ENCODE measurements around the gene NEURL1B.

The NEURL1B gene

GRCh38 chr5:172591636-172592035, 49.4 kb upstream of the NEURL1B start:
- Histone ChIP-seq H3K27ac (ENCODE audit: extremely low read depth, low read depth, low read length) (no peak overlapping the region), H3K4me1 (ENCODE audit: control insufficient read depth, insufficient read depth, low read length) (no peaks in the 10 kb centered on the region), H3K9me3 (ENCODE audit: control insufficient read depth, insufficient read depth, low read depth, low read length) (no peaks in the 10 kb centered on the region), H3K36me3 (ENCODE audit: control insufficient read depth in 2 of 2, insufficient read depth in 1 of 2, low read length in 2 of 2) (no peaks in the 10 kb centered on the region), H3K4me3 (ENCODE audit: low read depth, low read length) (no peak overlapping the region)
- ChIA-PET POLR2A (no interaction called here), CTCF (interaction anchor here (1.3 kb wide), 1 partner anchor 9 kb away, joined by 4 read pairs; no protein-coding TSS in a partner anchor)
- TF ChIP-seq ZNF843 (tag by site-specific recombination; IDR thresholded peaks at IDR 0.05) (no peak), GLIS1 (tag by site-specific recombination; IDR thresholded peaks at IDR 0.05) (no peak), ZBTB48 (tag by site-specific recombination; IDR thresholded peaks at IDR 0.05) (no peak), ATF2 (tag by site-specific recombination; IDR thresholded peaks at IDR 0.05; ENCODE audit: low read depth) (no peak)

- Histone ChIP-seq H3K27ac (ENCODE audit: extremely low read depth, low read depth, low read length) (no peak overlapping the region), H3K4me1 (ENCODE audit: control insufficient read depth, insufficient read depth, low read length) (no peaks in the 10 kb centered on the region), H3K4me3 (ENCODE audit: low read depth, low read length) (no peak overlapping the region), H3K9me3 (ENCODE audit: control insufficient read depth, insufficient read depth, low read depth, low read length) (no peaks in the 10 kb centered on the region), H3K36me3 (ENCODE audit: control insufficient read depth in 2 of 2, insufficient read depth in 1 of 2, low read length in 2 of 2) (no peaks in the 10 kb centered on the region)
- CTCF ChIA-PET, result interaction anchor here (1.3 kb wide), 1 partner anchor 11 kb away, joined by 4 read pairs; no protein-coding TSS in a partner anchor
- POLR2A ChIA-PET, result no interaction called here
- TF ChIP-seq ZBTB10 (tag by site-specific recombination; IDR thresholded peaks at IDR 0.05) (no peak), PATZ1 (tag by site-specific recombination; IDR thresholded peaks at IDR 0.05) (no peak), ZNF785 (tag by site-specific recombination; IDR thresholded peaks at IDR 0.05) (no peak), BCL6B (tag by site-specific recombination; IDR thresholded peaks at IDR 0.05) (no peak), ZNF792 (tag by site-specific recombination; IDR thresholded peaks at IDR 0.05) (no peak), RBAK (tag by site-specific recombination; IDR thresholded peaks at IDR 0.05) (no peak)
Observed at GRCh38 chr5:172592881-172593280, 48.2 kb upstream of the NEURL1B start.

GRCh38 chr5:172593306-172593705, 47.8 kb upstream of the NEURL1B start:
- POLR2A ChIA-PET, result no interaction called here
- TF ChIP-seq ZNF518A (tag by site-specific recombination; conservative IDR thresholded peaks at IDR 0.05; ENCODE audit: low read depth) (no peak), EGR2 (tag by site-specific recombination; IDR thresholded peaks at IDR 0.05; ENCODE audit: low read depth) (peak; percentile 58)
- Histone ChIP-seq H3K9me3 (ENCODE audit: control insufficient read depth, insufficient read depth, low read depth, low read length) (no peaks in the 10 kb centered on the region), H3K36me3 (ENCODE audit: control insufficient read depth in 2 of 2, insufficient read depth in 1 of 2, low read length in 2 of 2) (no peaks in the 10 kb centered on the region), H3K4me1 (ENCODE audit: control insufficient read depth, insufficient read depth, low read length) (no peaks in the 10 kb centered on the region), H3K4me3 (ENCODE audit: low read depth, low read length) (no peak overlapping the region), H3K27ac (ENCODE audit: extremely low read depth, low read depth, low read length) (no peak overlapping the region)
- CTCF ChIA-PET, result interaction anchor here (0.5 to 1.1 kb wide), 2 partner anchors 11 to 114 kb away, joined by 3 to 4 read pairs; no protein-coding TSS in a partner anchor
